ENCODE data around the gene CBY2.
"Not testable (repeated sequence)": the region's sequence is repeated elsewhere in the genome, so short reads cannot be mapped to it uniquely, and the experiment has no call there.

CBY2 gene

GRCh38 chr13:45750566-45750965 is 48.4 kb downstream of the CBY2 start:
- no peak overlapping the region for H3K4me2 ChIP-seq (ENCODE audit: low read length)
- no peak for TF ChIP-seq EZH2 (IDR thresholded peaks at IDR 0.05; ENCODE audit: borderline replicate concordance, low read length)
- no peak for TF ChIP-seq CTCF (IDR thresholded peaks at IDR 0.05; ENCODE audit: low read length)

GRCh38 chr13:45751885-45752284 is 49.8 kb downstream of the CBY2 start:
- Histone ChIP-seq H2AFZ (ENCODE audit: low read length) (no peak overlapping the region), H3K27me3 (ENCODE audit: insufficient read depth, low read length) (no peaks in the 10 kb centered on the region), H3K79me2 (ENCODE audit: insufficient read depth, low read length) (no peaks in the 10 kb centered on the region), H3K4me2 (ENCODE audit: low read length) (no peak overlapping the region), H3K4me3 (ENCODE audit: low read depth, low read length, poor library complexity, severe bottlenecking) (no peak overlapping the region), H4K20me1 (ENCODE audit: insufficient read depth, low read length) (no peaks in the 10 kb centered on the region), H3F3A (ENCODE audit: insufficient read depth, low read length) (no peaks in the 10 kb centered on the region), H3K4me1 (ENCODE audit: insufficient read depth, low read length, severe bottlenecking) (no peaks in the 10 kb centered on the region), H3K9me3 (ENCODE audit: low read length) (no peaks in the 10 kb centered on the region), H3K36me3 (ENCODE audit: insufficient read depth, low read length) (no peaks in the 10 kb centered on the region), H3K27ac (ENCODE audit: low read depth, low read length, poor library complexity, severe bottlenecking) (no peak overlapping the region), H3K9me2 (ENCODE audit: low read depth, low read length) (no peaks in the 10 kb centered on the region), H3K9ac (ENCODE audit: low read length) (no peak overlapping the region)
- no peak for TF ChIP-seq EZH2 (IDR thresholded peaks at IDR 0.05; ENCODE audit: borderline replicate concordance, low read length)
- TF ChIP-seq CTCF (IDR thresholded peaks at IDR 0.05; ENCODE audit: low read length): no peak

More at GRCh38 chr13:45750566-45750965, 48.4 kb downstream of the CBY2 start:
- Histone ChIP-seq H3K27me3 (ENCODE audit: insufficient read depth, low read length) (peaks cover 5% of the 10 kb centered on the region; the same call in 1 of the 2 replicates), H3K79me2 (ENCODE audit: insufficient read depth, low read length) (no peaks in the 10 kb centered on the region), H3K36me3 (ENCODE audit: insufficient read depth, low read length) (no peaks in the 10 kb centered on the region), H2AFZ (ENCODE audit: low read length) (no peak overlapping the region), H3K4me3 (ENCODE audit: low read depth, low read length, poor library complexity, severe bottlenecking) (no peak overlapping the region), H3K9ac (ENCODE audit: low read length) (no peak overlapping the region), H3K27ac (ENCODE audit: low read depth, low read length, poor library complexity, severe bottlenecking) (no peak overlapping the region), H4K20me1 (ENCODE audit: insufficient read depth, low read length) (no peaks in the 10 kb centered on the region), H3F3A (ENCODE audit: insufficient read depth, low read length) (no peaks in the 10 kb centered on the region), H3K4me1 (ENCODE audit: insufficient read depth, low read length, severe bottlenecking) (no peaks in the 10 kb centered on the region), H3K9me3 (ENCODE audit: low read length) (no peaks in the 10 kb centered on the region), H3K9me2 (ENCODE audit: low read depth, low read length) (no peaks in the 10 kb centered on the region)

GRCh38 chr13:45752510-45752909 is 50.4 kb downstream of the CBY2 start:
- H3K4me3 ChIP-seq (ENCODE audit: low read depth, low read length, poor library complexity, severe bottlenecking): no peak overlapping the region
- H3K9ac ChIP-seq (ENCODE audit: low read length): no peak overlapping the region
- no peaks in the 10 kb centered on the region for H3K9me3 ChIP-seq (ENCODE audit: low read length)
- no peaks in the 10 kb centered on the region for H3F3A ChIP-seq (ENCODE audit: insufficient read depth, low read length)
- TF ChIP-seq EZH2 (IDR thresholded peaks at IDR 0.05; ENCODE audit: borderline replicate concordance, low read length) (no peak), CTCF (IDR thresholded peaks at IDR 0.05; ENCODE audit: low read length) (no peak)
- H3K27me3 ChIP-seq (ENCODE audit: insufficient read depth, low read length): no peaks in the 10 kb centered on the region
- no peaks in the 10 kb centered on the region for H3K36me3 ChIP-seq (ENCODE audit: insufficient read depth, low read length)
- H3K79me2 ChIP-seq (ENCODE audit: insufficient read depth, low read length): no peaks in the 10 kb centered on the region
- H3K9me2 ChIP-seq (ENCODE audit: low read depth, low read length): no peaks in the 10 kb centered on the region
- H2AFZ ChIP-seq (ENCODE audit: low read length): no peak overlapping the region
- no peak overlapping the region for H3K27ac ChIP-seq (ENCODE audit: low read depth, low read length, poor library complexity, severe bottlenecking)
- H4K20me1 ChIP-seq (ENCODE audit: insufficient read depth, low read length): no peaks in the 10 kb centered on the region
- H3K4me2 ChIP-seq (ENCODE audit: low read length): no peak overlapping the region
- H3K4me1 ChIP-seq (ENCODE audit: insufficient read depth, low read length, severe bottlenecking): no peaks in the 10 kb centered on the region

- H3K4me1 ChIP-seq (ENCODE audit: insufficient read depth, low read length, severe bottlenecking); H3K4me3 ChIP-seq (ENCODE audit: low read depth, low read length, poor library complexity, severe bottlenecking); H3K9me2 ChIP-seq (ENCODE audit: low read depth, low read length); H3K27ac ChIP-seq (ENCODE audit: low read depth, low read length, poor library complexity, severe bottlenecking); H3K36me3 ChIP-seq (ENCODE audit: insufficient read depth, low read length); H3F3A ChIP-seq (ENCODE audit: insufficient read depth, low read length); H2AFZ ChIP-seq (ENCODE audit: low read length); H3K4me2 ChIP-seq (ENCODE audit: low read length); H3K9ac ChIP-seq (ENCODE audit: low read length); H3K79me2 ChIP-seq (ENCODE audit: insufficient read depth, low read length); H3K9me3 ChIP-seq (ENCODE audit: low read length); H4K20me1 ChIP-seq (ENCODE audit: insufficient read depth, low read length); H3K27me3 ChIP-seq (ENCODE audit: insufficient read depth, low read length): not testable (repeated sequence)
Observed at GRCh38 chr13:45756498-45756897, 54.4 kb downstream of the CBY2 start.

GRCh38 chr13:45757589-45757988 is 55.5 kb downstream of the CBY2 start:
- H3K36me3 ChIP-seq (ENCODE audit: insufficient read depth, low read length); H4K20me1 ChIP-seq (ENCODE audit: insufficient read depth, low read length); H3K4me2 ChIP-seq (ENCODE audit: low read length); H3F3A ChIP-seq (ENCODE audit: insufficient read depth, low read length); H3K27ac ChIP-seq (ENCODE audit: low read depth, low read length, poor library complexity, severe bottlenecking); H2AFZ ChIP-seq (ENCODE audit: low read length); H3K79me2 ChIP-seq (ENCODE audit: insufficient read depth, low read length); H3K9me3 ChIP-seq (ENCODE audit: low read length); H3K27me3 ChIP-seq (ENCODE audit: insufficient read depth, low read length); H3K4me3 ChIP-seq (ENCODE audit: low read depth, low read length, poor library complexity, severe bottlenecking); H3K4me1 ChIP-seq (ENCODE audit: insufficient read depth, low read length, severe bottlenecking); H3K9me2 ChIP-seq (ENCODE audit: low read depth, low read length); H3K9ac ChIP-seq (ENCODE audit: low read length): not testable (repeated sequence)
